GM19372 (cell line): Measurements from ENCODE around the gene PTPRH.
"Not testable (repeated sequence)": the region's sequence is repeated elsewhere in the genome, so short reads cannot be mapped to it uniquely, and the experiment has no call there.

Experiments used
- ATAC-seq: cut with Tn5 transposase; IDR thresholded peaks from one replicate; pipeline ENCODE4 v1.9.1; 2021; ENCODE audit warnings: mild to moderate bottlenecking, low read depth, moderate library complexity; ENCODE audit not compliant: unreplicated experiment

PTPRH gene

GRCh38 chr19:55186080-55186479 is 23.2 kb downstream of the PTPRH start:
- no peak for ATAC-seq

GRCh38 chr19:55181740-55182139 is 27.6 kb downstream of the PTPRH start:
- no peak for ATAC-seq

- no peak for ATAC-seq
Measured at GRCh38 chr19:55179606-55180484, 29.5 kb downstream of the PTPRH start, which contains the start of gene SYT5. Gene SYT5 (minus strand): TSS chr19:55180289. CDS start chr19:55179041, 1,248 bp downstream.

DNA sequence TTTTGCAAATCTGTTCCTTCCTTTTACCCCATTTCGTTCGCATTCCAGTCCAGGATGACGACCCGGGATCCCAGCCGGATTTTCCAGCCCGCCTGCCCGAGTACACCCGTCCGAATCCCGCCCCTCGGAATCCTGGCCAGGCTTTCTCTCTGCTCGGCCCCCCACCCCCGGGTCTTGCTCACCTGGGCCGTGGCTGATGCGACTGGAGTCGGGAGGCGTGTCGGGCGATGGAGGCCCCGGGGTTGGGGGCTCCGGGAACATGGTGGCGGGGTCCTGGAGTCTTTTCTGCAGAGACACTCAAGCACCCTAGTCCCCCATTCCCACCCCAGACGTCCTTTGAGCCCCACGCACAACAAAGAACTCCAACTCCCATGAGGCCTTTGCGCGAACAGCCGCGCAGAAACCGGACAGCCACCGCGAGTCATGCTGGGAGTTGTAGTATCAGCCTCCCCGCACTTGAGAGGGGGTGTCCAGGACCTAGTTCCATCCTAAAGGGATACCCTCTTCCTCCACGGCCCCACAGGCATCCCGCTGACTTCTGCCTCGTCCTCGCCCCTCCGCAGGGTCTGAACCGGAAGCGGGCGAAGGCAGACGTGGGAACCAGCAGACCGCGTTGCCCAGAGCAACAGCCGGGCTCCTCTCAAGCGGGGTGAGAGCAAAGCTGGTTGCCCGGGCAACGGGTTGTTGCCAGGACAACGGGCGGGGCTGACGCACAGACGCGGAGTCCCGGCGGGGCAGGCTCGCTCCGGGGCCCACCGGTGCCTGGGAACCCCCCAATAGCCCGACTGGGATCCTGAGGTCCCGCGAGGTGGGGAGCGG is 30.3 kb downstream of the PTPRH start:
- ATAC-seq, result peak; percentile 75

- no peak for ATAC-seq
Measured at GRCh38 chr19:55176076-55176475, 33.2 kb downstream of the PTPRH start.

DNA sequence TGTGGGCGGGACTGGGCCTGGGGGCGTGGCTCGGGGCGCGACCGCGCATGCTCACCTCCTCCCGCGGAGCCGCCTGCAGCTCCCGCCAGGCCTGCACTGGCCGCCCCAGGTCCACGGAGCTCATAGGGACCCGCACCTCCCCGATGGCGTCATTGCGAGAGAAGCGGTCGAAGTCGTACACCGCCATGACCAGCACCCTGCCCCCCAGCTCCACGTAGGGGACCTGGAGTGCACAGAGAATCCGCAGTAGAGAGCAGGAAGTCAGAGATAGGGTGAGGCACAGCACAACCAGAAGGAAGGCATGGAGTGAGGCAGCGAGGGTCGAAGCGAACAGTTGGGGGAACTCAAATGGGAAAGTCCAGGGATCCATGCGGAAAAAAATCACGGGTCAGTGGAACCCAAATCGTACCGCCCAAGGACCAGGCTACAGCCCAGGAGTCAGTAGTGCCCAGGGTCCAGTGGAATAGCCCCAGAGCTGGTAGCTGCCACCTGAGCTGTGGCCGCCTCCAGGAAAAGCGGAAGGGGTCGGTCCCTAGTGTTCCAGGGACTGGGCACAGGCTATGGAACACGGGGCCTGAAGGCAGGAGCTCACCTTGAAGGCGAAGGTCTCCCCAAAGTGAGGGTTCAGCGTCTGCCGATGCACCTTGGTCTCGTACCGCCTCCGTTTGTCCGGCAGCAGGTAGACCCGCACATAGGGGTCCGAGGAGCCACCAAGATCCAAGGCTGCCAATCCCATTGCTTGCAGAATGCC is 34.0 kb downstream of the PTPRH start:
- ATAC-seq, result no peak

DNA sequence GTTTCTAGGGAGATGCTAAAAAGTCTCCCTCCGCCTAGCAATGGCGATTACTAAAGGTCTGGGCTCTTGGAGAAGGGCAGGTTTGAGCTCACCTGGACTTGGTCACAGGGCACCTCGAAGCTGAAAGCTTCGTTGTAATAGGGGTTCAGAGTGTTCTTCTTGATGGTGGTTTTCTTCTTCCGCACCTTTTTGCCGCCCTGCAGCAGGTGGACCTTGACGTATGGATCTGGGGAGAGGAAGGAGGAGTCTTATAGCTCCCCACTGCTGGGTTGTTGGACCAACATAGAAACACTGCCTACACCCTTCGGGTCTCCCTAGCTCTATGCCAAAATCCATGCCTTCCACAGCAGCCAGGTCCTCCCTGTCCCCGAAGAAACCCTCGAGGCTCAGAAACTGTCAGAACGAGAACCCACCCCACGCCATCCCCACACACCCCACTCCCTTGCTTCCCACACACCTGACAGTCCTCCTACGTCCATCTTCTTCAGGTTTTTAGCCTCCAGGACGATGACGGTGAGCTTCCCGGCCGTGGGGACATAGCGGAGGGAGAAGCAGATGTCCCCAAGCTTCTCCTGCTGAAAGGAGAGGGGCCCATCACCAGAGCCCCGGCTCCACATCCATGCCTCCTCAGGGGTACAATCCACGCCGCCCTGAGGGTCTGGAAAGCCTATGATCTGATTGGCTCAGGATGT is 34.7 kb downstream of the PTPRH start:
- no peak for ATAC-seq

GRCh38 chr19:55173714-55174409 is 35.4 kb downstream of the PTPRH start:
- no peak for ATAC-seq

DNA sequence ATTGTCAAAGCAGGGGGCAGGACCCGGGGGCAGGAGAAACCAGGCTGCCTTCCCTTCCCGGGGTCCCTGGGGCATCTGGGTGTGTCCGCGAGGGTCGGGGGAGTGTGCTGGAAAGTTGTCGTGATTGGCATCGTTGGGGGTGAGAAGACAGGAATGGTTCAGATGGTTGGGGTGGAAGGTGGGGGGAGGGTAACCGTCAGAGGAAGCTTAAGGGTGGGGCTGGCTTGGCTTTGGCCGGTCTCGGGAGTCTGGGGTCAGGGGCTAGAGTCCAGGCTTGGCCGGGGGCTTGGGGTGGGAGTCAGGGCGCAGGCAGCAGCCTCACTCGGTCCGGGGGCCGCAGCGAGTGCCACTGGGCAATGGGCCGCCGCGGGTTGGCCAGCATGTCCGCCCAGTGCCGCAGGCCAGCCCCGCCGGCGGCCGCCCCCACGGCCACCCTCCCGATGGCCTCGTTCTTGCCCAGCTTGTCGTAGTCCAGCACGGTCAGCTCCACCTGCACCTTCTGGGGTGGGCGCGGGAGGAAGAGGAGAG is 36.1 kb downstream of the PTPRH start:
- ATAC-seq, result no peak

DNA sequence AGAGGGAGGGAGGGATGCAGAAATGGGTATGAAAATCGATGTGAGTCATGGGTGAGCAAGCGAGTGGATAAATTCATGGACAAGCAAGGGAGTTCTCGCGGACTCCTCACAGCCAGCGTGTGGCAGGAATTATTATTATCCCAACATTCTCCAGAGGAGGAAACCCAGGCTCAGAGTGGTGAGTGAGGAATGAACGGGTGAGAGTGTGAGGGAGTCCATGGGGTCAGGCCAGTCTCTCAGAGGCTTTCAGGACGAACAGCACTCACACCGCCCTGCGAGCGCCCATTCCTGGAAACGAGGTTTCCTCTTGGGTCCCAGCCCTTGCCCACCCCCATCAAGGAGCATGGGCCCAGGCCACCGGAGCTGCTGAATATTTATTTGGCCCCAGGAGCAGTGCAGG is 36.6 kb downstream of the PTPRH start:
- no peak for ATAC-seq

GRCh38 chr19:55172318-55172717 is 37.0 kb downstream of the PTPRH start:
- not testable (repeated sequence) for ATAC-seq

DNA sequence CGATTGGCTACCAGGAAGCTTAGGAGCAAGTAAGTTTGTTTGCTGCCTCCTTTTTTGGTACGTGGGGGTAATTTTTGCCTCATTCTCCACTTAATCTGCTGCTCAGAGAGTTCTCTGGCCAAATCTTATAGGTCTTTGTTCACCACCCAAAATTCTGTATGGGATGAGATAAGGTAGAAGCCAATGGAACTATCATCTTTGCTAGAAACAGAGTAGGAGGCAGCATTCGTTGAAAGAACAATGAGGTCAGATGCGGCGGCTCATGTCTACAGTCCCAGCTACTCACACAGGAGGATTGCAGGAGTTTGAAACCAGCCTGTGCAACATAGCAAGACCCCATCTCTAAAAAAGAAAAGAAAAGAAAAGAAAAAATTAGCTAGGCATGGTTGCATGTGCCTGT is 37.9 kb downstream of the PTPRH start:
- no peak for ATAC-seq

GRCh38 chr19:55169136-55169535 is 40.2 kb downstream of the PTPRH start:
- ATAC-seq, result no peak

DNA sequence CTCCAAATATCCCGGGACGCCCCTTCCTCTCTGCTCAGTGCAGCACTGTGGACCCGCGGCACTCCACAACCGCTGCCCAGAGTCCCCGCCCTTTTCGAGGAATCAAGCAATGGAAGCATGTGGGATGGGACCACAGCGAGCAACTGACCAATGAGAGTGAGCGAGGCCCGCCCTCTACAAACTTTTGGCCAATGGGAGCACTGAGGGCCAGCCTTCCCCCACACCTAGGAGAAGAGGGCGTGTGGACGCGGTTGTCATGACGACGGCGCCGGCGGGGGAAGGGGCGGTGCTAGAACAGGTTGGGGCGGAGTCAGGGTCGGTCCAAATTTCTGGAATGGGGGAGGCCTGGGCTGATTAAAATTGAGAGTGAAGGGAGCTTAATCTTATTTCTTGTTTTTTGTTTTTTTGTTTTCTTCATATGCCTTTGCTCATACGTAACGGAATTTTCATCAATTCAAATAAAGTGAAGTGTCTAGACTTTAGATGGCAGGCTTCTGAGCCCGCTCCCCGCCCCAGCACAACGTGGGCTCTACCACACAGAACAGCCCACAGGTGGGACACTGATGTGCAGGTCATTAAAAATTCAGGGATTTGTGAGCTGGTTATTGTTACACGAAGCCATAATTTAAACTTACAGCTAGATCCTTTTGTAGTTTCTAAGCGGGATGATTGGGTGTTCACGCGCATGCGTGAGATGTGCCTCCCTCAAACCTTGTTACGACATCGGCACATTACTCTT is 42.6 kb downstream of the PTPRH start, which contains the start of gene DNAAF3:
Gene DNAAF3, minus strand, starts transcription at position 84 of the 739 bp plus-strand sequence. CDS start 200 bp downstream, outside the sequence.
- ATAC-seq, result peak; percentile 88

DNA sequence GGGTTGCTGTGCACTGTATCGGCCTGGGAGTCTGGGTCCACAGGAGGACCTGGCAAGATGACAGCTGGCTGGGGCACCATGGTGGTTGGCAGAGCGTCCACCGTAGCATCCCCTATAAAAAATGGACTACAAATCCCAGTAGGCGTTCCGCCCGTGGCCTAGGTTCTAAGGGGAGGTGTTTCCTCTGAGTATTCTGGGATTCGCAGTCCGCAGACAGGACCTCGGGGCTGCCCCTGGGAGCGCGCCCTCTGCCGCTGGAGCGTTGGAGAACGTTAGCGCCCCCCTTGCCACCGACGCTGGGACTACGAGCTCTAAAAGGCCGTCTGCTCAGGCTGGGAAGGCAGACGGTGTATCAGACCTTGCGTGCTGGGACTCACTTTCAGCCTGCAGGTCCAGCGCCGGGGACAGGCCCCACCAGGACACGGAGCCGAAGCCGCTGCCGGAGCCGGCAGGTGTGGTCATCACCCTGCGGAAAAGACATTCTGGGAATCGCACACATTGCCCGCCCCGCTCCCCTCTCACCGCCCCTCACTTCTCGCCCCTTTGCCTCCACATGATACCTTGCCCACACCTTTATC is 43.3 kb downstream of the PTPRH start:
- ATAC-seq, result no peak

GRCh38 chr19:55161571-55162322 is 47.6 kb downstream of the PTPRH start:
- no peak for ATAC-seq

DNA sequence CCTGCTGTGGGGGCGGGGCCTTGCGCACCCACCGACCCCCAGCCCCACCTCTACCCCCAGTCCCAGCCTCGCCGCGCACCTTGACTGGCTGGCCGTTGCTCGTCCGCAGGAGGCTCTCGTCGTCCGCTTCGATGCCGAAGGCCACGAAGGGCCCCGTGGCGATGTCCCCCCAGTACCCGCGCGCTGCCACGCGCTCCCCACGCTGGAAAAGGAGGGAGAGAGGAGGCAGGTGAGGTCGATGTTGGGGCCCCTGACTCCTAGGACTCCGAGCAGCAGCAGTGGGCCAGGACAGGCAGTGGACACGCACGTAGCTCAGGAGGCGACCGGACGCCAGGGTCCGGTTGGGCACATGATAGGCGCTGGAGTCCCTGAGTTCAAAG is 48.3 kb downstream of the PTPRH start:
- no peak for ATAC-seq
